Measurements from ENCODE around the gene OTUD3.

The OTUD3 gene

GRCh38 chr1:19940486-19941205, 58.5 kb downstream of the OTUD3 start:
- TF ChIP-seq POLR2AphosphoS5 (IDR thresholded peaks at IDR 0.05; ENCODE audit: low read depth, low read length) (no peak), TAF1 (IDR thresholded peaks at IDR 0.05; ENCODE audit: borderline replicate concordance, low read depth, low read length) (no peak), POLR2A (IDR thresholded peaks at IDR 0.05; ENCODE audit: low read depth, low read length) (no peak)
- DNase-seq (ENCODE audit: insufficient read length) (no peak), FAIRE-seq (no peak)

DNA sequence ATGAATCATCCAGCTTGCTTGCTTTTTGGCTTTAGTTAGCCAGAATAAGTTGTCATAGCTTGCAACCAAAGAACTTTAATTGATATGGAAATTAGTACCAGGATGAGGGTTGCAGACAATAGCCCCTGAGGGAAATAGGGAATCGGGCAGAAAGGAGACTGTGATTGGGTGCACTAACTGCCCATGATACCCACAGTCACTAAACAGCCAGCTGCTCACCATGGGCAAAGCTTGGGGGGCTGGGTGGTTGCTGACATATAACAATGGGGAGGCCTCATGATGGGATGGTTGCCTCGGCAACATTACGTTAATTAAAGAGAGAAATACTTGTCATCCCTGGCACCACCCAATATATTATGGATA, 59.0 kb downstream of the OTUD3 start:
- TF ChIP-seq POLR2AphosphoS5 (IDR thresholded peaks at IDR 0.05; ENCODE audit: low read depth, low read length) = no peak
- TF ChIP-seq TAF1 (IDR thresholded peaks at IDR 0.05; ENCODE audit: borderline replicate concordance, low read depth, low read length) = no peak
- no peak for TF ChIP-seq POLR2A (IDR thresholded peaks at IDR 0.05; ENCODE audit: low read depth, low read length)
- no peak for FAIRE-seq
- DNase-seq (ENCODE audit: insufficient read length) = no peak

GRCh38 chr1:19942088-19942487, 59.9 kb downstream of the OTUD3 start:
- FAIRE-seq = no peak
- TF ChIP-seq TAF1 (IDR thresholded peaks at IDR 0.05; ENCODE audit: borderline replicate concordance, low read depth, low read length) (no peak), POLR2A (IDR thresholded peaks at IDR 0.05; ENCODE audit: low read depth, low read length) (no peak), POLR2AphosphoS5 (IDR thresholded peaks at IDR 0.05; ENCODE audit: low read depth, low read length) (no peak)
- DNase-seq (ENCODE audit: insufficient read length) = no peak

GRCh38 chr1:19942657-19943056, 60.5 kb downstream of the OTUD3 start:
- no peak for FAIRE-seq
- no peak for TF ChIP-seq POLR2A (IDR thresholded peaks at IDR 0.05; ENCODE audit: low read depth, low read length)
- TF ChIP-seq TAF1 (IDR thresholded peaks at IDR 0.05; ENCODE audit: borderline replicate concordance, low read depth, low read length) = no peak
- no peak for TF ChIP-seq POLR2AphosphoS5 (IDR thresholded peaks at IDR 0.05; ENCODE audit: low read depth, low read length)

DNA sequence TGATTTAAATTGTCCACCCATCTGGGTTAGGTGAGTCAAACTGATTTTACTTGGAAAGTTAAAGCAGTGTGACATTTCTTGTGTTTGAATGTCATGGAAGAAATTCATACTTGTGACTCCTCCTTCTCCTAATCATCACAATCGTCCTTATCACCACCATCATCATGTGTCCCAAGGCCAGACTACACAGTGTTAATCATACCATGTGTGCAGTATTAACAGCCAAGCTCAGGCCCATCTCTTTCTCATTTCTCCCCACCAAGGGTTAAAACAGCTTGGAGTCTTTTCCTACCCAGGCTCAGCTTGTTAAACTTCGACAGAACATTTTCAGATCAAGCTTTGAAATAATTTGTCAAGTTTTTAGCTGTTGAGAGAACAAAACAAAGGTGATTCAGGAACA, 63.7 kb downstream of the OTUD3 start:
- TF ChIP-seq POLR2AphosphoS5 (IDR thresholded peaks at IDR 0.05; ENCODE audit: low read depth, low read length) = no peak
- TF ChIP-seq TAF1 (IDR thresholded peaks at IDR 0.05; ENCODE audit: borderline replicate concordance, low read depth, low read length) = no peak
- TF ChIP-seq POLR2A (IDR thresholded peaks at IDR 0.05; ENCODE audit: low read depth, low read length) = no peak
- no peak for DNase-seq (ENCODE audit: insufficient read length)
- no peak for FAIRE-seq

More at GRCh38 chr1:19942657-19943056, 60.5 kb downstream of the OTUD3 start:
- DNase-seq (ENCODE audit: insufficient read length) = no peak

- TF ChIP-seq POLR2AphosphoS5 (IDR thresholded peaks at IDR 0.05; ENCODE audit: low read depth, low read length) (no peak), TAF1 (IDR thresholded peaks at IDR 0.05; ENCODE audit: borderline replicate concordance, low read depth, low read length) (no peak), POLR2A (IDR thresholded peaks at IDR 0.05; ENCODE audit: low read depth, low read length) (no peak)
- DNase-seq (ENCODE audit: insufficient read length) (no peak), FAIRE-seq (no peak)
Measured at GRCh38 chr1:19946331-19946751, 64.1 kb downstream of the OTUD3 start.

DNA sequence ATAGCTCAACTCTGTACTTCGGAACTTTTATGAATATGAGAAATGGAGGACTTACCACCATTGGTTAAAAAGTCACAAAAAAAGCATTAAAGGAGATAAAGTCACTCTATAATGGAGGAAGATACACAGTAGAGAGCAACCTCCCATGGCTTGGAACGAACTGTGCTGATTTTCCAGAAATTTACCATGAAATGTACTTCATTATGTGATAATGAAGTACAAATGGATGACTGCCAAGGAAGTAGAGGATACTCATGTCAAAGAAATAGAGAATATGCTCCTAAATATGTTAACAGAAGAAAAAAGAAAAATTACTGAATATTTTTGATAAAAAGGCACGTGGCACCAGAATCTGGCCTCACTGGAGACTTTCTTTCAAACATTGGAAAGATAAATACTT, 64.8 kb downstream of the OTUD3 start:
- no peak for DNase-seq (ENCODE audit: insufficient read length)
- no peak for TF ChIP-seq POLR2A (IDR thresholded peaks at IDR 0.05; ENCODE audit: low read depth, low read length)
- no peak for TF ChIP-seq TAF1 (IDR thresholded peaks at IDR 0.05; ENCODE audit: borderline replicate concordance, low read depth, low read length)
- TF ChIP-seq POLR2AphosphoS5 (IDR thresholded peaks at IDR 0.05; ENCODE audit: low read depth, low read length) = no peak
- FAIRE-seq = no peak

DNA sequence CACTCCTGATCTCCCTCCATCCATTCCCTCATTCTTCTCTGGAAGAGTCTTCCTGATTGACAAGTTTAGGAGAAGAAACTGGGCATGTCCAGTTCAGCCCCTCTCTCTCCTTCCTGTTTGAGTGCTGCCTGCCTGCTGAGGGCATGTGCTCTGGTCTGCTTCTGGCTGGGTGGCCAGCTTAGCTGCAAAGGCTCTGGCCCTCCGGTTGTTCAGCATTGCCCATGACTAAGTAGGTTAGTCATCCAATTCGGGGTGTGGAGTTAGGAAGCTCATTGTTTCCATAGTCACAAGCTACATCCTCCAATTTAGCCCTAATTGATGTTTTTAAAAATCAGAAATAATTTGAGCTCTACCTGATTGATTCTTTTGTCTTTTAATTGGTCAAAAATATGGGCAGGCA, 66.8 kb downstream of the OTUD3 start:
- DNase-seq (ENCODE audit: insufficient read length) (no peak), FAIRE-seq (no peak)
- TF ChIP-seq TAF1 (IDR thresholded peaks at IDR 0.05; ENCODE audit: borderline replicate concordance, low read depth, low read length) (no peak), POLR2A (IDR thresholded peaks at IDR 0.05; ENCODE audit: low read depth, low read length) (no peak), POLR2AphosphoS5 (IDR thresholded peaks at IDR 0.05; ENCODE audit: low read depth, low read length) (no peak)

DNA sequence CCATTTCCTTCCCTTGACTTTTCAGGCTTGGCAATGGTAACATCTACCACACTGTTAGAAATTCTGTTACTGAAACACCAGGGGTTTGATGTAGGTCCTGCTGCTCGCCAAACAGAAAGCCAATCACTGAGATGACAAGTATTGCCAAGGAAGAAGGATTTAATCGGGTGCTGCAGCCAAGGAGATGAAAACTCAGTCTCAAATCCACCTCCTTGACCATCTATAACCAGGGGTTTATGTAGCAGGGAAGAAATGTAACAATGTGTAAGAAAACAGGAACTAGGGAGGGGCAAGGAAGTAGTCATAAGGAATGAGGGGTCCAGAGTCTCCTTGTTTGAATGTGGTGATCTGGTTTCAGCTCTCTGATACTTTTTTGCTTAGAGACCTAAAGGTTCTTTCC, 71.9 kb downstream of the OTUD3 start:
- FAIRE-seq (no peak), DNase-seq (ENCODE audit: insufficient read length) (no peak)
- TF ChIP-seq POLR2A (IDR thresholded peaks at IDR 0.05; ENCODE audit: low read depth, low read length) = no peak
- no peak for TF ChIP-seq POLR2AphosphoS5 (IDR thresholded peaks at IDR 0.05; ENCODE audit: low read depth, low read length)
- TF ChIP-seq TAF1 (IDR thresholded peaks at IDR 0.05; ENCODE audit: borderline replicate concordance, low read depth, low read length) = no peak

DNA sequence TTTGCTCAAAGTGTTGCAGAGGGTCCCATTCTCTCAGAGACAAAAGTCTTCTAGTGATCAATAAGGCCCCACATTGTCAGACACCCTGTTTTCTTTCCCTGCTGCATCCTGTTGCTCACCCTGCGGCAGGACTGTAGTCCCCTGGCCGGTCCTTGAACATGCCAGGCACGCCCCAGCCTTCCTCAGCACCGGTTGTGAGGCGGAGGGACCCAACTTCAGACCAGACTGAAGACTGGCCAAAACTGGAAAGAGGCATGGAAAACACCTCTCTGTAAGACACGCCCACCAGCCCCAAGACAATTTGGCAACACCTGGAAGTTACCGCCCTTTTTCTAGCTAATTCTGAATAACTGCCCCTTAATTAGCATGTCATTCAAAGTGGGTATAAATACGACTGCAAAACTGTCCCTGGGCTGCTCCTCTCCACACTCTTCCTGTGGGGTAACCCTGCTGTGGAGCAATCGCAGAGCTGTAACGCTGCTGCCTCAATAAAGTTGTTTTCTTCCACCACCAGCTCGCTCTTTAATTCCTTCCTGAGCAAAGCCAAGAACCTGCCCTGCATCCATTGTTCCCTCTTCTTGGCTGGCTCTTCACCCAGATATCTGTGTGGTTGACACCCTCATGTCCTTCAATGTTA, 73.5 kb downstream of the OTUD3 start:
- no peak for DNase-seq (ENCODE audit: insufficient read length)
- TF ChIP-seq POLR2AphosphoS5 (IDR thresholded peaks at IDR 0.05; ENCODE audit: low read depth, low read length) (no peak), TAF1 (IDR thresholded peaks at IDR 0.05; ENCODE audit: borderline replicate concordance, low read depth, low read length) (no peak), POLR2A (IDR thresholded peaks at IDR 0.05; ENCODE audit: low read depth, low read length) (no peak)
- FAIRE-seq = no peak

- DNase-seq (ENCODE audit: insufficient read length) = no peak
- FAIRE-seq = no peak
Measured at GRCh38 chr1:19957779-19958178, 75.6 kb downstream of the OTUD3 start.

GRCh38 chr1:19960591-19960990, 78.4 kb downstream of the OTUD3 start:
- DNase-seq (ENCODE audit: insufficient read length) (no peak), FAIRE-seq (no peak)
- TF ChIP-seq TAF1 (IDR thresholded peaks at IDR 0.05; ENCODE audit: borderline replicate concordance, low read depth, low read length) = no peak
- TF ChIP-seq POLR2A (IDR thresholded peaks at IDR 0.05; ENCODE audit: low read depth, low read length) = no peak
- no peak for TF ChIP-seq POLR2AphosphoS5 (IDR thresholded peaks at IDR 0.05; ENCODE audit: low read depth, low read length)

More at GRCh38 chr1:19957779-19958178, 75.6 kb downstream of the OTUD3 start:
- no peak for TF ChIP-seq POLR2A (IDR thresholded peaks at IDR 0.05; ENCODE audit: low read depth, low read length)
- TF ChIP-seq TAF1 (IDR thresholded peaks at IDR 0.05; ENCODE audit: borderline replicate concordance, low read depth, low read length) = no peak
- TF ChIP-seq POLR2AphosphoS5 (IDR thresholded peaks at IDR 0.05; ENCODE audit: low read depth, low read length) = no peak
